Liver (tissue), 9 donors: ENCODE measurements around the gene EFEMP2. TPM values are rescaled to one million over a fixed set of nuclear protein-coding genes. Genes with fewer than 3 reads are reported as not detected.

Experiments used
- DNase-seq: peaks from one replicate; pipeline ENCODE4 v3.0.0-alpha.2; 2017; ENCODE audit warnings: low spot score
- H3K27ac ChIP-seq, 2 donors: one replicate each; pipeline ENCODE4 v1.7.0; 2013; ENCODE audit warnings: inconsistent platforms in 2 of 2, low read length in 2 of 2, control low read depth in 1 of 2, low read depth in 1 of 2, mild to moderate bottlenecking in 1 of 2
- H3K27me3 ChIP-seq, 4 donors: one replicate each; pipeline versions ENCODE4 v1.6.1 to v1.7.0; 2013; ENCODE audit warnings: low read length in 3 of 4, inconsistent platforms in 1 of 4, mild to moderate bottlenecking in 1 of 4, moderate library complexity in 1 of 4; ENCODE audit not compliant: control insufficient read depth in 4 of 4, insufficient read depth in 4 of 4
- H3K36me3 ChIP-seq, 4 donors: one replicate each; pipeline versions ENCODE4 v1.6.1 to v1.7.0; 2013; ENCODE audit warnings: low read length in 3 of 4, mild to moderate bottlenecking in 3 of 4, low read depth in 1 of 4, moderate library complexity in 1 of 4; ENCODE audit not compliant: control insufficient read depth in 4 of 4, insufficient read depth in 3 of 4
- H3K4me1 ChIP-seq, 4 donors: one replicate each; pipeline versions ENCODE4 v1.6.1 to v1.7.0; 2013; ENCODE audit warnings: low read length in 3 of 4, mild to moderate bottlenecking in 3 of 4, moderate library complexity in 1 of 4; ENCODE audit not compliant: control insufficient read depth in 4 of 4, insufficient read depth in 4 of 4
- H3K4me3 ChIP-seq, 3 donors: one replicate each; pipeline versions ENCODE4 v1.6.1 to v1.7.0; 2013; ENCODE audit warnings: low read length in 3 of 3, control low read depth in 1 of 3, low read depth in 1 of 3, mild to moderate bottlenecking in 1 of 3
- H3K9ac ChIP-seq, 2 donors: one replicate each; pipeline ENCODE4 v1.7.0; 2013; ENCODE audit warnings: low read length in 2 of 2, mild to moderate bottlenecking in 2 of 2, moderate library complexity in 2 of 2, control low read depth in 1 of 2, low read depth in 1 of 2
- H3K9me3 ChIP-seq, 4 donors: one replicate each; pipeline versions ENCODE4 v1.6.1 to v1.7.0; 2013; ENCODE audit warnings: low read length in 3 of 4; ENCODE audit not compliant: control insufficient read depth in 4 of 4
- EGR1 ChIP-seq, 2 donors: IDR thresholded peaks; 2 replicates each; pipeline ENCODE4 v1.6.1; 2016 to 2018; ENCODE audit warnings: antibody characterized with exemption in 2 of 2, low read depth in 2 of 2
- FOXA2 ChIP-seq: IDR thresholded peaks from 2 replicates; pipeline ENCODE4 v1.6.1; 2016; ENCODE audit warnings: antibody characterized with exemption
- HNF4G ChIP-seq: IDR thresholded peaks from 2 replicates; pipeline ENCODE4 v1.6.1; 2016; ENCODE audit warnings: antibody characterized with exemption
- NR2F2 ChIP-seq: IDR thresholded peaks from 2 replicates; pipeline ENCODE4 v1.6.1; 2016; ENCODE audit warnings: antibody characterized with exemption
- RAD21 ChIP-seq, 2 donors: IDR thresholded peaks; 2 replicates each; pipeline ENCODE4 v1.6.1; 2016; ENCODE audit warnings: antibody characterized with exemption in 2 of 2, mild to moderate bottlenecking in 2 of 2
- YY1 ChIP-seq: IDR thresholded peaks from 2 replicates; pipeline ENCODE4 v1.6.1; 2016; ENCODE audit warnings: antibody characterized with exemption, mild to moderate bottlenecking
- WGBS: extraction: QIAGEN DNeasy Blood & Tissue Kit; methylation state at CpG from one replicate; pipeline ENCODE4 v1.1.7; 2013; 5-methylcytosine and 5-hydroxymethylcytosine counted together
- polyA plus RNA-seq, 2 donors: library from polyadenylated mRNA; stranded (reverse) in 1 of 2; unstranded in 1 of 2; fragments of 200-250 nt in 1 of 2; fragments of >200 nt in 1 of 2; fragmentation: Nextera tagmentation in 1 of 2; extraction: Ambion mirVana in 1 of 2; gene quantifications; one replicate each; pipeline versions ENCODE4 v1.2.1 to v1.2.3, GENCODE V29; 2013 to 2015
- total RNA-seq, 2 donors: library from RNA; depleted of rRNA; stranded (reverse); fragments of >200 nt; gene quantifications; one replicate each; pipeline ENCODE4 v1.2.3, GENCODE V29; 2014
- TF ChIP-seq, protein P1 (sequence below): IDR thresholded peaks from 2 replicates; pipeline ENCODE4 v1.6.1; 2016; ENCODE audit warnings: antibody characterized with exemption, mild to moderate bottlenecking
- TF ChIP-seq, protein P2 (sequence below): IDR thresholded peaks from 2 replicates; pipeline ENCODE4 v1.6.1; 2016; ENCODE audit warnings: antibody characterized with exemption
- TF ChIP-seq, protein P3 (sequence below): IDR thresholded peaks from 2 replicates; pipeline ENCODE4 v1.6.1; 2016; ENCODE audit warnings: antibody characterized with exemption
- donor health status: healthy.
- donor health status: healthy.
- donor health status: healthy.
- donor health status: healthy.
- donor health status: healthy.

EFEMP2 gene
- total and polyA plus RNA-seq, 4 donors = 5.0 to 10.7 (median 5.3) TPM

DNA sequence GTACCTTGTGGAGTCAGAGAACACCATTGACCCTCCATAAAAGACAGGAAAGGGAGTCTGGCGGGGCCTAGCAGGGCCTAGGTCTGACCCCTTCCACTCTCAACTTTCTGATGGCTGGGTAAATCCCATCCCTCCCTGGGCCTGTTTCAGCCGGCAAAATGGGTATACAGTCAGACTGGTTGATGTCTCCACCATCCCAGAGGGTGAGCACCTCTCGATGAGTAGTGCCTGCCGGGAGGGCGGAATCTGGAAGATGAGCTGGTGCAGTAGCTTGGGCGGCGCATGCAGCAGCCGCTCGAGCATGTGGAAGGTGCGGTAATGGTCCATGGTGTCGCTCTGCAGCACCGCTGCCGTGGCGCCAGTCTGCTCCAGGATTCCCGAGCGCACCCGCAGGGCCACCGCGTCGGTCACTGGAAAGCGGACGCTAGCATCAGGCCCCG, 15.1 kb upstream of the EFEMP2 start:
- Histone ChIP-seq H3K27me3 (no peaks in the 10 kb centered on the region), H3K36me3 (peaks cover 0 to 9% (median 2%) of the 10 kb centered on the region in 4 donors), H3K9me3 (no peaks in the 10 kb centered on the region), H3K4me3 (peak overlapping the region; percentile 62 to 94 (median 93)), H3K4me1 (peaks cover 10 to 47% (median 29%) of the 10 kb centered on the region in 4 donors), H3K9ac (peak overlapping the region; percentile 23 to 48), H3K27ac (peak overlapping the region; percentile 83 to 89)
- TF ChIP-seq, protein P1, sequence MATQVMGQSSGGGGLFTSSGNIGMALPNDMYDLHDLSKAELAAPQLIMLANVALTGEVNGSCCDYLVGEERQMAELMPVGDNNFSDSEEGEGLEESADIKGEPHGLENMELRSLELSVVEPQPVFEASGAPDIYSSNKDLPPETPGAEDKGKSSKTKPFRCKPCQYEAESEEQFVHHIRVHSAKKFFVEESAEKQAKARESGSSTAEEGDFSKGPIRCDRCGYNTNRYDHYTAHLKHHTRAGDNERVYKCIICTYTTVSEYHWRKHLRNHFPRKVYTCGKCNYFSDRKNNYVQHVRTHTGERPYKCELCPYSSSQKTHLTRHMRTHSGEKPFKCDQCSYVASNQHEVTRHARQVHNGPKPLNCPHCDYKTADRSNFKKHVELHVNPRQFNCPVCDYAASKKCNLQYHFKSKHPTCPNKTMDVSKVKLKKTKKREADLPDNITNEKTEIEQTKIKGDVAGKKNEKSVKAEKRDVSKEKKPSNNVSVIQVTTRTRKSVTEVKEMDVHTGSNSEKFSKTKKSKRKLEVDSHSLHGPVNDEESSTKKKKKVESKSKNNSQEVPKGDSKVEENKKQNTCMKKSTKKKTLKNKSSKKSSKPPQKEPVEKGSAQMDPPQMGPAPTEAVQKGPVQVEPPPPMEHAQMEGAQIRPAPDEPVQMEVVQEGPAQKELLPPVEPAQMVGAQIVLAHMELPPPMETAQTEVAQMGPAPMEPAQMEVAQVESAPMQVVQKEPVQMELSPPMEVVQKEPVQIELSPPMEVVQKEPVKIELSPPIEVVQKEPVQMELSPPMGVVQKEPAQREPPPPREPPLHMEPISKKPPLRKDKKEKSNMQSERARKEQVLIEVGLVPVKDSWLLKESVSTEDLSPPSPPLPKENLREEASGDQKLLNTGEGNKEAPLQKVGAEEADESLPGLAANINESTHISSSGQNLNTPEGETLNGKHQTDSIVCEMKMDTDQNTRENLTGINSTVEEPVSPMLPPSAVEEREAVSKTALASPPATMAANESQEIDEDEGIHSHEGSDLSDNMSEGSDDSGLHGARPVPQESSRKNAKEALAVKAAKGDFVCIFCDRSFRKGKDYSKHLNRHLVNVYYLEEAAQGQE = no peak
- no peak for TF ChIP-seq HNF4G
- WGBS = 7% methylated on average over 23 of the region's 23 CpGs
- DNase-seq = no peak

DNA sequence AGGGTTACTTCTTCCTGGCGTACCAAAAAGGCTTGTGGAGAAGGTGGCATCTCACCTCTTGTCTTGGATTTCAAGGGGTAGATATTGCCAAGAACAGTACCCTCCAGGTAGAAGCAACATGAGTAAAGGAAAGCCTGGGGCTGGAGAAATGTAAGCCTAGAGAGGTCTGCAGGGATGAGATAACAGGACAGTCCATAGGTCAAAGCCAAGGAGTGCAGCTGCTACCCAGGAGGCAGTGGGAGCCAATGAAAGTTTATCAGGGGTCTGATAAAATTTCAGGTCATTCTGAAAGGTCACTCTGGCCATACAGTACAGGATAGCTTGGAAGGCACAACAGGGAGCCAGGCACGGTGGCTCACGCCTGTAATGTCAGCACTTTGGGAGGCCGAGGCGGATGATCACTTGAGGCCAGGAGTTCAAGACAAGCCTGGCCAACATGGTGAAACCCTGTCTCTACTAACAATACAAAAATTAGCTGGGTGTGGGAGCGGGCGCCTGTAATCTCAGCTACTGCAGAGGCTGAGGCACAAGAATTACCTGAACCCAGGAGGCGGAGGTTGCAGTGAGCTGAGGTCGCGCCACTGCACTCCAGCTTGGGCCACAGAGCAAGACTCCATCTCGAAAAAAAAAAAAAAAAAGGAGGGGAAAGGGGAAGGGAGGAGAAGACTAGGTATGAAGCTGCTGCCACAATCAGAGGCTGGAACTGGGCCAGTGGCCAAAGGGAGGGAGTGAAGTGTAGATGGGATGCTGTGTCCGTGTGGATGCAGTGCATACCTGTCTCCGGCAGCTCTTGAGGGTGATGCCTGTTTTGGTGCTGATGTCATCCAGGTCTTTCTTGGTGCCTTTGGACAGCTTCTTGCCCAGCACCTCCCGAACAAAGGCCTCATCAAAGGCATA, 14.5 kb upstream of the EFEMP2 start:
- Histone ChIP-seq H3K9me3 (no peaks in the 10 kb centered on the region), H3K27me3 (no peaks in the 10 kb centered on the region), H3K9ac (no peak overlapping the region), H3K36me3 (peaks cover 0 to 12% (median 2%) of the 10 kb centered on the region in 4 donors), H3K27ac (peak overlapping the region in 1 of 2 donors; percentile 89), H3K4me1 (peaks cover 10 to 43% (median 27%) of the 10 kb centered on the region in 4 donors), H3K4me3 (peak overlapping the region in 2 of 3 donors; percentile 62 to 93)
- WGBS = 90% methylated on average over 14 of the region's 14 CpGs
- TF ChIP-seq RAD21 (IDR thresholded peaks at IDR 0.05) = no peak
- TF ChIP-seq, protein P2, sequence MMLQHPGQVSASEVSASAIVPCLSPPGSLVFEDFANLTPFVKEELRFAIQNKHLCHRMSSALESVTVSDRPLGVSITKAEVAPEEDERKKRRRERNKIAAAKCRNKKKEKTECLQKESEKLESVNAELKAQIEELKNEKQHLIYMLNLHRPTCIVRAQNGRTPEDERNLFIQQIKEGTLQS = no peak
- TF ChIP-seq FOXA2 = no peak
- TF ChIP-seq NR2F2 = no peak
- no peak for DNase-seq

DNA sequence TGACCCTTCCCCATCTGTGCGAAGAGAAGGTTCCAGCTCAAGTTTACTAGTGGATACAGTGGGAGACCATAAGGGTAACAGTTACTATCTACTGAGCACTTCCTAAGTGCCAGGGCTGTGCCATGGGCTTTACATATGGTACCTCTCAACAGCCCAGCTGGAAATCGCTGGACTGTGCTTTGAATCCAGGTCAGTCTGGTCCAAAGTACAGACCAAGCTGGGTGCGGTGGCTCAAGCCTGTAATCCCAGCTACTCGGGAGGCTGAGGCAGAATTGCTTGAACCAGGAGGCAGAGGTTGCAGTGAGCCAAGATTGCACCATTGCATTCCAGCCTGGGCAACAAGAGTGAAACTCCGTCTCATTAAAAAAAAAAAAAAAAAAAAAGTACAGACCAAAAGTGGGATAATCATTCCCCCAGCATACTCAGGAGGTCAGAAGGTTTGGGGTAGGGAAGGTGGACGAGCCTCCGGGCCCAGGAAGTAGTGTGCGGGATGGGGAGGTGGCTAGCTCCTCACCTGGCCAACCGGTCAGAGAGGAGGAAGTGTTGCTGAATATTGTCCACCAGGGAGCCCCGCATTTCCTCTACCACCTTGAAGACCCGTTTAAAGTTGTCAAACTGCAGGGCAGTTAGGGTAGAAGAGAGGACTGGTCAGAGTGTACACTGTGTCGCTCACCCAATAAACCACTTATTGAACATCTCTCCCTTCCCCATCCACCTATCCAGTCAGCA, 13.4 kb upstream of the EFEMP2 start:
- WGBS = 84% methylated on average over 12 of the region's 12 CpGs
- no peak for DNase-seq
- Histone ChIP-seq H3K27ac (no peak overlapping the region), H3K27me3 (no peaks in the 10 kb centered on the region), H3K4me3 (no peak overlapping the region), H3K4me1 (peaks cover 5 to 38% (median 25%) of the 10 kb centered on the region in 4 donors), H3K36me3 (peaks cover 2 to 12% (median 3%) of the 10 kb centered on the region in 4 donors), H3K9me3 (no peaks in the 10 kb centered on the region), H3K9ac (no peak overlapping the region)
- TF ChIP-seq HNF4G (no peak), EGR1 (IDR thresholded peaks at IDR 0.05; ENCODE audit: low read depth in 2 of 2) (no peak), YY1 (no peak)
- TF ChIP-seq, protein P3, sequence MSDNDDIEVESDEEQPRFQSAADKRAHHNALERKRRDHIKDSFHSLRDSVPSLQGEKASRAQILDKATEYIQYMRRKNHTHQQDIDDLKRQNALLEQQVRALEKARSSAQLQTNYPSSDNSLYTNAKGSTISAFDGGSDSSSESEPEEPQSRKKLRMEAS = no peak
